K562 (cell line): ENCODE data around the gene ABCC1. TPM values are rescaled to one million over a fixed set of nuclear protein-coding genes. Genes with fewer than 3 reads are reported as not detected.

Experiments
- ADNP ChIP-seq: fragments of 200-800 bp; sonication (Bioruptor generic); IDR thresholded peaks from 2 replicates; pipeline ENCODE4 v1.6.1; 2016; ENCODE audit warnings: missing genetic modification characterization, missing compliant biosample characterization
- BCOR ChIP-seq: fragments of 450-650 bp; IDR thresholded peaks from 2 replicates; pipeline ENCODE4 v1.6.1; 2016
- CBX1 ChIP-seq: sonication (generic); IDR thresholded peaks from 2 replicates; pipeline ENCODE4 v1.6.1; 2016; ENCODE audit warnings: antibody characterized with exemption, low read depth, mild to moderate bottlenecking
- CBX8 ChIP-seq: fragments of 200-600 bp; sonication (generic); IDR thresholded peaks from 2 replicates; pipeline ENCODE4 v1.6.1; 2012; ENCODE audit warnings: borderline replicate concordance, mixed run types, low read depth, mild to moderate bottlenecking, moderate library complexity, mixed read lengths, low read length, control low read depth, inconsistent platforms; ENCODE audit not compliant: poor library complexity, severe bottlenecking; ENCODE audit errors: extremely low read depth
- DMBX1 ChIP-seq: fragments of 250-450 bp; sonication (Bioruptor Pico); IDR thresholded peaks from 2 replicates; pipeline ENCODE4 v1.8.0; 2022; ENCODE audit warnings: inconsistent platforms, mild to moderate bottlenecking, moderate library complexity, borderline replicate concordance
- E2F3 ChIP-seq: fragments of 250-450 bp; sonication (Bioruptor Pico); IDR thresholded peaks from 2 replicates; pipeline ENCODE4 v1.4.0; 2020; ENCODE audit warnings: mild to moderate bottlenecking
- EZH2 ChIP-seq: IDR thresholded peaks from 2 replicates; pipeline ENCODE4 v1.6.1; 2012; ENCODE audit warnings: low read depth, mild to moderate bottlenecking, inconsistent platforms, low read length, borderline replicate concordance
- FOXM1 ChIP-seq, 2 experiments: fragments of 450-650 bp in 1 of 2; sonication (generic) in 1 of 2; formaldehyde crosslinking in 1 of 2; IDR thresholded peaks; 2 replicates each; pipeline versions ENCODE4 v1.6.1 to v1.9.0; 2017 to 2022; ENCODE audit warnings: low read depth in 2 of 2, mild to moderate bottlenecking in 2 of 2, missing genetic modification reagents in 1 of 2, moderate library complexity in 1 of 2
- FOXP1 ChIP-seq: sonication (generic); formaldehyde crosslinking; IDR thresholded peaks from 2 replicates; pipeline ENCODE4 v1.8.0; 2022; ENCODE audit warnings: mild to moderate bottlenecking, missing genetic modification reagents
- HDAC2 ChIP-seq: fragments of 450-650 bp; IDR thresholded peaks from 2 replicates; pipeline ENCODE4 v1.6.1; 2016; ENCODE audit warnings: mild to moderate bottlenecking
- KDM1A ChIP-seq, 2 experiments: fragments of 450-650 bp; IDR thresholded peaks; 2 replicates each; pipeline ENCODE4 v1.6.1; 2016; ENCODE audit warnings: mild to moderate bottlenecking in 2 of 2
- L3MBTL2 ChIP-seq: fragments of 450-650 bp; IDR thresholded peaks from 2 replicates; pipeline ENCODE4 v1.6.1; 2016; ENCODE audit warnings: mild to moderate bottlenecking, moderate library complexity
- MTA1 ChIP-seq: fragments of 450-650 bp; IDR thresholded peaks from 2 replicates; pipeline ENCODE4 v1.6.1; 2017; ENCODE audit warnings: borderline replicate concordance
- MTA3 ChIP-seq: fragments of 450-650 bp; formaldehyde crosslinking; IDR thresholded peaks from 2 replicates; pipeline ENCODE4 v1.6.1; 2017; ENCODE audit warnings: mild to moderate bottlenecking, borderline replicate concordance
- NFIC ChIP-seq: fragments of 450-650 bp; IDR thresholded peaks from 2 replicates; pipeline ENCODE4 v1.6.1; 2017; ENCODE audit warnings: mild to moderate bottlenecking, inconsistent platforms
- NR2C1 ChIP-seq, 2 experiments: fragments of 450-650 bp; IDR thresholded peaks; 2 replicates each; pipeline ENCODE4 v1.6.1; 2017; ENCODE audit warnings: mild to moderate bottlenecking in 2 of 2, antibody characterized with exemption in 1 of 2, inconsistent platforms in 1 of 2, missing compliant biosample characterization in 1 of 2, missing genetic modification characterization in 1 of 2
- NR2C2 ChIP-seq, 2 experiments: fragments of 200-800 bp in 1 of 2; sonication (Bioruptor generic) in 1 of 2; sonication (generic) in 1 of 2; formaldehyde crosslinking in 1 of 2; IDR thresholded peaks; 2 replicates each; pipeline versions ENCODE4 v1.6.1 to v1.8.0; 2016 to 2022; ENCODE audit warnings: mild to moderate bottlenecking in 1 of 2, missing compliant biosample characterization in 1 of 2, missing genetic modification characterization in 1 of 2, missing genetic modification reagents in 1 of 2
- PHF20 ChIP-seq: fragments of 450-650 bp; IDR thresholded peaks from 2 replicates; pipeline ENCODE4 v1.6.1; 2018; ENCODE audit not compliant: partially characterized antibody
- PML ChIP-seq: IDR thresholded peaks from 2 replicates; pipeline ENCODE4 v1.6.1; 2012; ENCODE audit warnings: low read length, inconsistent platforms
- RBM25 ChIP-seq: fragments of 200-400 bp; formaldehyde crosslinking; IDR thresholded peaks from 2 replicates; pipeline ENCODE4 v1.6.1; 2018; ENCODE audit warnings: low read length, low read depth, moderate library complexity; ENCODE audit not compliant: severe bottlenecking
- RCOR1 ChIP-seq, 2 experiments: IDR thresholded peaks; 2 replicates each; pipeline ENCODE4 v1.6.1; 2012; ENCODE audit warnings: low read depth in 2 of 2, low read length in 2 of 2, borderline replicate concordance in 1 of 2, improper control_type of control experiment in 1 of 2
- RFX1 ChIP-seq: fragments of 450-650 bp; IDR thresholded peaks from 2 replicates; pipeline ENCODE4 v1.6.1; 2016; ENCODE audit warnings: mild to moderate bottlenecking, moderate library complexity
- SMARCA5 ChIP-seq: fragments of 450-650 bp; IDR thresholded peaks from 2 replicates; pipeline ENCODE4 v1.6.1; 2016
- SNRNP70 ChIP-seq: fragments of 200-400 bp; formaldehyde crosslinking; optimal IDR thresholded peaks from 2 replicates; pipeline ENCODE3; 2017; ENCODE audit warnings: low read depth, low read length
- ZC3H4 ChIP-seq: sonication (generic); formaldehyde crosslinking; IDR thresholded peaks from 2 replicates; pipeline ENCODE4 v1.9.0; 2021; ENCODE audit warnings: missing genetic modification reagents, borderline replicate concordance
- ZNF212 ChIP-seq: fragments of 450-650 bp; formaldehyde crosslinking; IDR thresholded peaks from 2 replicates; pipeline ENCODE4 v1.4.0; 2020; ENCODE audit warnings: mild to moderate bottlenecking
- ZNF57 ChIP-seq: fragments of 450-650 bp; formaldehyde crosslinking; IDR thresholded peaks from 2 replicates; pipeline ENCODE4 v1.4.0; 2020; ENCODE audit warnings: mild to moderate bottlenecking, moderate library complexity
- ZNF584 ChIP-seq: fragments of 200-800 bp; sonication (Bioruptor generic); IDR thresholded peaks from 2 replicates; pipeline ENCODE4 v1.6.1; 2016; ENCODE audit warnings: low read depth, mild to moderate bottlenecking, missing genetic modification characterization, missing compliant biosample characterization
- ZNF699 ChIP-seq: fragments of 250-450 bp; sonication (Bioruptor Pico); IDR thresholded peaks from 2 replicates; pipeline ENCODE4 v1.8.0; 2021; ENCODE audit warnings: mild to moderate bottlenecking, moderate library complexity; ENCODE audit not compliant: insufficient replicate concordance
- polyA plus RNA-seq, 8 experiments: library from polyadenylated mRNA; depleted of rRNA in 4 of 8; stranded (reverse) in 5 of 8; unstranded in 3 of 8; fragments of >200 nt; fragmentation: Nextera tagmentation in 2 of 8; fragmentation: Illumina TruSeq in 1 of 8; extraction: Ambion mirVana in 2 of 8; extraction: Trizol in 1 of 8; gene quantifications; 2 replicates each; pipeline versions ENCODE4 v1.2.1 to v1.2.3, GENCODE V29; 2011 to 2014; ENCODE audit warnings: inconsistent platforms in 1 of 8, missing spikeins in 1 of 8
- total RNA-seq, 7 experiments: library from RNA; depleted of rRNA in 6 of 7; stranded (reverse); fragments of >200 nt in 6 of 7; fragmentation: Illumina TruSeq in 2 of 7; extraction: Trizol in 2 of 7; gene quantifications; 2 replicates each; pipeline versions ENCODE4 v1.2.1 to v1.2.3, GENCODE V29; 2011 to 2021; ENCODE audit warnings: low replicate concordance in 1 of 7
- TF ChIP-seq, protein P1 (sequence below): fragments of 250-450 bp; sonication (Bioruptor Pico); IDR thresholded peaks from 2 replicates; pipeline ENCODE4 v1.4.0; 2020; ENCODE audit warnings: mild to moderate bottlenecking

The ABCC1 gene
- total and polyA plus RNA-seq, 9 of the 15 experiments (the other 6 are each of a cell fraction or from before 2014, with no cell fraction given), result 3.9 to 41.6 (median 10.0) TPM

GRCh38 chr16:16121185-16121727 is 171.8 kb downstream of the ABCC1 start (continued):
- TF ChIP-seq ADNP (tag) (peak; percentile 98), RBM25 (peak; percentile 87), ZNF699 (CRISPR knock-in tag) (no peak), MTA1 (no peak), SMARCA5 (peak; percentile 86), RFX1 (no peak), BCOR (peak; percentile 97), E2F3 (no peak), L3MBTL2 (peak; percentile 44; the same call in 1 of the 2 replicates), PML (no peak), KDM1A (IDR thresholded peaks at IDR 0.05) (peak; percentile 55 to 79), CBX1 (peak; percentile 96), PHF20 (peak; percentile 35), CBX8 (no peak), MTA3 (no peak), HDAC2 (peak; percentile 75; the same call in 1 of the 2 replicates), FOXM1 (IDR thresholded peaks at IDR 0.05; ENCODE audit: low read depth) (no peak), FOXM1 (CRISPR knock-in tag; IDR thresholded peaks at IDR 0.05; ENCODE audit: low read depth) (no peak), ZNF212 (no peak), NFIC (peak; percentile 72; the same call in 1 of the 2 replicates), NR2C2 (CRISPR knock-in tag; IDR thresholded peaks at IDR 0.05) (no peak), NR2C2 (tag; IDR thresholded peaks at IDR 0.05) (peak; percentile 31; the same call in 1 of the 2 replicates), ZC3H4 (CRISPR knock-in tag) (no peak), EZH2 (no peak), DMBX1 (CRISPR knock-in tag) (peak; percentile 58; the same call in 1 of the 2 replicates), NR2C1 (IDR thresholded peaks at IDR 0.05) (no peak), NR2C1 (tag; IDR thresholded peaks at IDR 0.05) (peak; percentile 51), FOXP1 (CRISPR knock-in tag) (no peak), SNRNP70 (no peak), ZNF584 (CRISPR knock-in tag) (peak; percentile 74; the same call in 1 of the 2 replicates), ZNF57 (CRISPR knock-in tag) (no peak), RCOR1 (IDR thresholded peaks at IDR 0.05; ENCODE audit: borderline replicate concordance in 1 of 2, low read depth in 2 of 2, low read length in 2 of 2) (0 out of 4 replicates have a peak, but pooled peaks of 1 of the 2 experiments have one; percentile 21)
- TF ChIP-seq, protein P1, sequence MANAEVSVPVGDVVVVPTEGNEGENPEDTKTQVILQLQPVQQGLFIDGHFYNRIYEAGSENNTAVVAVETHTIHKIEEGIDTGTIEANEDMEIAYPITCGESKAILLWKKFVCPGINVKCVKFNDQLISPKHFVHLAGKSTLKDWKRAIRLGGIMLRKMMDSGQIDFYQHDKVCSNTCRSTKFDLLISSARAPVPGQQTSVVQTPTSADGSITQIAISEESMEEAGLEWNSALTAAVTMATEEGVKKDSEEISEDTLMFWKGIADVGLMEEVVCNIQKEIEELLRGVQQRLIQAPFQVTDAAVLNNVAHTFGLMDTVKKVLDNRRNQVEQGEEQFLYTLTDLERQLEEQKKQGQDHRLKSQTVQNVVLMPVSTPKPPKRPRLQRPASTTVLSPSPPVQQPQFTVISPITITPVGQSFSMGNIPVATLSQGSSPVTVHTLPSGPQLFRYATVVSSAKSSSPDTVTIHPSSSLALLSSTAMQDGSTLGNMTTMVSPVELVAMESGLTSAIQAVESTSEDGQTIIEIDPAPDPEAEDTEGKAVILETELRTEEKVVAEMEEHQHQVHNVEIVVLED (CRISPR knock-in tag), result no peak
